Fibroblast of the aortic adventitia (primary cell): Measurements from ENCODE around the gene KRT4. TPM values are rescaled to one million over a fixed set of nuclear protein-coding genes. Genes with fewer than 3 reads are reported as not detected.

Experiments
- DNase-seq: peaks from one replicate; pipeline ENCODE4 v3.0.0-alpha.2; 2010; ENCODE audit warnings: low read depth
- H3K4me3 ChIP-seq: 2 replicates; pipeline ENCODE4 v1.5.1; 2011; ENCODE audit warnings: low read depth, mild to moderate bottlenecking, control low read depth, low read length, moderate library complexity
- total RNA-seq: library from RNA; depleted of rRNA; stranded (reverse); fragments of >200 nt; gene quantifications from 2 replicates; pipeline ENCODE4 v1.2.3, GENCODE V29; 2012; ENCODE audit warnings: low replicate concordance
- TF ChIP-seq, protein P1 (sequence below): IDR thresholded peaks from 2 replicates; pipeline ENCODE4 v1.5.1; 2011; ENCODE audit warnings: mild to moderate bottlenecking, low read length, control low read depth, inconsistent platforms; ENCODE audit not compliant: insufficient read depth

KRT4 gene
- total RNA-seq, 1 donor: not detected

DNA sequence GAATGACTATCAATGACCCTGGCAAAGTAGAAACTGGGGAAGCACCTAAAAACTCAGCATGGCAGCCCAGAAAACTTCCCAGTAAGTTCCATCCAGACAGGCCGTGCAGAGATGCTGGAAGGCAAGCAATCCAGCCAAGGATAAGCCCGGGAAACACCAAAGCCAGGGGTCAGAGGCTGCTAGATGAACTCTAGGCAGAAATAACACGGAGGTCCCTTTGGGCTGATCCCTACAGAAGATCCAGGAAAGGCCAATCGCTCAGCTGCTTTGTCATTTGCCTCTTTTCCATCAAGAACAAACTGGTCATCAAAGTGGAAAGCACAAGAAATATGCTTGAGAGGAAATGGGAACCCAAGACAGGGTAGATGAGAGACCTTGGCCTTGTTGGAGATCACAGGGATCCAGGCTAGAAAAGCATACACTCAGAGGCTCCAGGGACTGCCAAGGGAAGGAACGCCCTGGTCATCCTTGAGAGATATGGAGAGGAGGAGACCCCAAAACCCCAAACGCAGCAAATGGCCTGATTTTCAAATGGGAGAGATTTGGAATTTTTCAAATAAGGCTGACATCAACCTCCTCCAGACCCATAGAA is 13.7 kb upstream of the KRT4 start:
- TF ChIP-seq, protein P1, sequence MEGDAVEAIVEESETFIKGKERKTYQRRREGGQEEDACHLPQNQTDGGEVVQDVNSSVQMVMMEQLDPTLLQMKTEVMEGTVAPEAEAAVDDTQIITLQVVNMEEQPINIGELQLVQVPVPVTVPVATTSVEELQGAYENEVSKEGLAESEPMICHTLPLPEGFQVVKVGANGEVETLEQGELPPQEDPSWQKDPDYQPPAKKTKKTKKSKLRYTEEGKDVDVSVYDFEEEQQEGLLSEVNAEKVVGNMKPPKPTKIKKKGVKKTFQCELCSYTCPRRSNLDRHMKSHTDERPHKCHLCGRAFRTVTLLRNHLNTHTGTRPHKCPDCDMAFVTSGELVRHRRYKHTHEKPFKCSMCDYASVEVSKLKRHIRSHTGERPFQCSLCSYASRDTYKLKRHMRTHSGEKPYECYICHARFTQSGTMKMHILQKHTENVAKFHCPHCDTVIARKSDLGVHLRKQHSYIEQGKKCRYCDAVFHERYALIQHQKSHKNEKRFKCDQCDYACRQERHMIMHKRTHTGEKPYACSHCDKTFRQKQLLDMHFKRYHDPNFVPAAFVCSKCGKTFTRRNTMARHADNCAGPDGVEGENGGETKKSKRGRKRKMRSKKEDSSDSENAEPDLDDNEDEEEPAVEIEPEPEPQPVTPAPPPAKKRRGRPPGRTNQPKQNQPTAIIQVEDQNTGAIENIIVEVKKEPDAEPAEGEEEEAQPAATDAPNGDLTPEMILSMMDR: no peak
- no peak for DNase-seq
- H3K4me3 ChIP-seq: no peak overlapping the region

DNA sequence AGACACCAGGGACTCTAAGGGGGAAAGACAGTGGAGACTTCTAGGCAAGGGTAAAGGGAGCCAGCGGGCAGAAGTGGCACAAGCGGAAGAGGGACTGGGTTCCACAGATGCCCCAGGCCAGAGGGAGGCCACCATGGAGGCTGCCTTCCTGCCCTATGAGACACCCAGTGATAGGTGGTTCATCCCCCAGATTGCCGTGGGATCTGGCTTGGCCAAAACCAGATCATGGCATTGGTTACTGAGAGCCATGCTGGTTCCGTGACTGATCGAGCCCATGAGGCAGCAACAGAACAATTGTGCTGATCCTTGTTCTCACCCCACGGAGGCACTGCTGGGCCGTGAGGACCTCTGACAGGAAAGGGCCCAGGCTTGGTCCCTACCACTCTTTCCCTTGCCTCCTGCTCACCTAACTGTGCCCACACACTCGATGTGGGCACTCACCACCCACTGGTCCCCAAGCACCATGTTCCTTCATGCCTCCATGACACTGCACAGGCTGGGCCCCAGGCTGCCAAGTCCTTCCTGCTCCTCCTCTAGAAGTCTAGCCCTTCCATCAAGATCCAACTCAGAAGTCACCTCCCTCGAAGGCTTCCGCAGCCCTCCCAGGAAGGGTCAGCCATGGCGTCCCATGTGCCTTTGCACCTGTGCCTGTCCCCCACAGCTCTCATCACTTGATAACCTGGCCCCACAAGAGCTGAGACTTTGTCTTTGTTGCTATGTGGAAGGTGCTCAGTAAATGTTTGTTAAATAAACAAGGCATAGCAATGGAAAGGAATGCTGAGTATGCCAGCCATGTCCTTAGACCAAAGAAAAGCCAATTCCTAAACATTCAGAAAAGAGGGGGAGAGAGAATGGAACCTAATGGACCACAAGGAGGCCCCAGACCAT is 12.9 kb upstream of the KRT4 start:
- H3K4me3 ChIP-seq: no peak overlapping the region
- DNase-seq: no peak
- TF ChIP-seq, protein P1: no peak

- H3K4me3 ChIP-seq: no peak overlapping the region
- no peak for DNase-seq
- TF ChIP-seq, protein P1: no peak
Observed at GRCh38 chr12:52825961-52826360, 12.0 kb upstream of the KRT4 start.

DNA sequence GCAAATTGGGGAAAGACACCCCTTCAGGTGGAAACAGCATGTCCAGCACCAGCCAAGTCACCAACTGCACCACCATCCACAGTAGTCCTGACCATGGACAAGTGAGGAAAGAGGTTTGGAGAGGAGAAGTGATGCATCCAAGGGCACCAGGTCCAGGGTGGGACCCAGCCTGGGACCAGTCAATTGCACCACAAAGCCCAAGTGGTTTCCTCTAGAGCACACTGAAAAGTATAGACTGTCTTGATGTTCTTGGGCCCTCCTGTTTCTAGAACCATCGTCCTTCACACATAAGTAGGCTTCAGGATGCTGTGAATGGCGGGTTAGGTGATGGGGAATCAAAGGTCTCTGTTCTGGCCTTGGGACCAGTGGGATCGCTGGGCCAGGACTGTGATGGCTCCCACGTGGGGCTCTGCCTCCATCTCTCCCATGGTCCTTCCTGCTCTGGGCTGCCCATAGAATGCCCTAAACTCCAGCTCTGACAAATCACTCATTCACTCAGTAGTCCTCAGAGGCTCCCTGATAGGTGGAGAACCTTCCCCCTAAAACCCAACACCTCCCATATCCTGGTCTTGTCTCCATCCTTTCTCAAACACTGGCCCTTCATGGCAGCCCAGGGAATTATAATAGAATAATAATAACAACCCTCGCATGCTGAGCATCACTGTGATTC is 11.0 kb upstream of the KRT4 start:
- TF ChIP-seq, protein P1: no peak
- no peak overlapping the region for H3K4me3 ChIP-seq
- DNase-seq: no peak

- no peak overlapping the region for H3K4me3 ChIP-seq
- TF ChIP-seq, protein P1: no peak
- DNase-seq: no peak
Observed at GRCh38 chr12:52823761-52824450, 10.0 kb upstream of the KRT4 start.

DNA sequence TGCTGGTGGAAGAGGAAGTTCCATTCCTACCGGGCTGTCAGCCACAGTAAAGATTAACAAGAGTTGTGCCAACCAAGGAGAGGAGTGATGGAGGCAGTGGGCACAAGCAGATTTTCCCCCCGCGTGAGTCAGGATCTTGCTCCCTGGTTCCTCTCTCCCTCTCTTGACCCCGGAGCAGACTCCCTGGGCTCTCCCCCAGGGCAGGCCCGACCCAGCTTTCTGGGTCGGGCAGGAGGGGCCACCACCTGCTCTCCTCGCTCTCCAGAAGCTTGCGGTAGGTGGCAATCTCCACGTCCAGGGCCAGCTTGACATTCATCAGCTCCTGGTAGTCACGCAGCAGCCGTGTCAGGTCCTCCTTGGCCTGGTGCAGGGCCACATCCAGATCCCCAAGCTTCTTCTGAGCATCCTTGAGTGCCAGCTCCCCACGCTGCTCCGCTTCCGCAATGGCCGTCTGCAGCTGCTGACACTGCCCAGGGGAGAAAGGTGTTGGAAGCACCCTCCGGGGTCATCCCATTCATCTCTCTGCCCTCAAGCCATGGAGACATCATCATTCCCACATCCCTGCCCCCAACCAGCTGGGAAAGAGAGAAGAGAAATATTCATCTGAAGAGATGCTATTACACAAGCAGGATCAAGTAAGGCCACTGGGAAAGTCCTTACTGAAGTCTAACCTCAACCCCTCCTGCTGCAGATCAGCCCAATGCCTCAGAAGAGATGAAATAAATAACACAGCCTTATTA is 9.0 kb upstream of the KRT4 start:
- no peak for DNase-seq
- H3K4me3 ChIP-seq: no peak overlapping the region
- TF ChIP-seq, protein P1: no peak
